ENCODE results near the gene PRKN.

Gene PRKN

DNA sequence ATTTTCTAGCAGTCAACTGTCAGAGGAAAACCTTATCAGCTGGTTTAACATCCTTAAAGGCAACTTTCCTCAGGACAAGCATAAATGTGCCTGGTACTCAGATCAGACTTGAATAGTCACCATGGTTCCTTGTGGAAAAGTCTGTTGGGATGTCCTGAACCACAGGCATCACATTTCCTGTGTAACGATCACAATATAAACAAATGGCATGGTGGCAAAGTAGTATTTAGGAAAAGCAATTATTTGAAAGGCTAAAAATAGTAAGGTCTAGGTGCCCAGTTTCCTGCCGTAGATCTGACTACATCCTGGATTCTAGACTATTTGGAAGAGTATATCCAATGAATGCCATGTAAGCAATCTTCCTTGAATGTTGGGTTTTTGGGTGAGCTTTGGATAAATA is 1181.8 kb downstream of the PRKN start:
- POLR2A ChIA-PET = no interaction called here
- no peak overlapping the region for H3K27ac ChIP-seq (ENCODE audit: extremely low read depth, low read depth, low read length)
- no peaks in the 10 kb centered on the region for H3K36me3 ChIP-seq (ENCODE audit: control insufficient read depth in 2 of 2, insufficient read depth in 1 of 2, low read length in 2 of 2)
- TF ChIP-seq ZNF391 (tag by site-specific recombination; IDR thresholded peaks at IDR 0.05; ENCODE audit: borderline replicate concordance, low read depth) = no peak
- TF ChIP-seq ZNF561 (tag by site-specific recombination; IDR thresholded peaks at IDR 0.05; ENCODE audit: borderline replicate concordance) = no peak
- no peak for TF ChIP-seq ZNF214 (tag by site-specific recombination; IDR thresholded peaks at IDR 0.05; ENCODE audit: borderline replicate concordance)
- TF ChIP-seq, protein P1, sequence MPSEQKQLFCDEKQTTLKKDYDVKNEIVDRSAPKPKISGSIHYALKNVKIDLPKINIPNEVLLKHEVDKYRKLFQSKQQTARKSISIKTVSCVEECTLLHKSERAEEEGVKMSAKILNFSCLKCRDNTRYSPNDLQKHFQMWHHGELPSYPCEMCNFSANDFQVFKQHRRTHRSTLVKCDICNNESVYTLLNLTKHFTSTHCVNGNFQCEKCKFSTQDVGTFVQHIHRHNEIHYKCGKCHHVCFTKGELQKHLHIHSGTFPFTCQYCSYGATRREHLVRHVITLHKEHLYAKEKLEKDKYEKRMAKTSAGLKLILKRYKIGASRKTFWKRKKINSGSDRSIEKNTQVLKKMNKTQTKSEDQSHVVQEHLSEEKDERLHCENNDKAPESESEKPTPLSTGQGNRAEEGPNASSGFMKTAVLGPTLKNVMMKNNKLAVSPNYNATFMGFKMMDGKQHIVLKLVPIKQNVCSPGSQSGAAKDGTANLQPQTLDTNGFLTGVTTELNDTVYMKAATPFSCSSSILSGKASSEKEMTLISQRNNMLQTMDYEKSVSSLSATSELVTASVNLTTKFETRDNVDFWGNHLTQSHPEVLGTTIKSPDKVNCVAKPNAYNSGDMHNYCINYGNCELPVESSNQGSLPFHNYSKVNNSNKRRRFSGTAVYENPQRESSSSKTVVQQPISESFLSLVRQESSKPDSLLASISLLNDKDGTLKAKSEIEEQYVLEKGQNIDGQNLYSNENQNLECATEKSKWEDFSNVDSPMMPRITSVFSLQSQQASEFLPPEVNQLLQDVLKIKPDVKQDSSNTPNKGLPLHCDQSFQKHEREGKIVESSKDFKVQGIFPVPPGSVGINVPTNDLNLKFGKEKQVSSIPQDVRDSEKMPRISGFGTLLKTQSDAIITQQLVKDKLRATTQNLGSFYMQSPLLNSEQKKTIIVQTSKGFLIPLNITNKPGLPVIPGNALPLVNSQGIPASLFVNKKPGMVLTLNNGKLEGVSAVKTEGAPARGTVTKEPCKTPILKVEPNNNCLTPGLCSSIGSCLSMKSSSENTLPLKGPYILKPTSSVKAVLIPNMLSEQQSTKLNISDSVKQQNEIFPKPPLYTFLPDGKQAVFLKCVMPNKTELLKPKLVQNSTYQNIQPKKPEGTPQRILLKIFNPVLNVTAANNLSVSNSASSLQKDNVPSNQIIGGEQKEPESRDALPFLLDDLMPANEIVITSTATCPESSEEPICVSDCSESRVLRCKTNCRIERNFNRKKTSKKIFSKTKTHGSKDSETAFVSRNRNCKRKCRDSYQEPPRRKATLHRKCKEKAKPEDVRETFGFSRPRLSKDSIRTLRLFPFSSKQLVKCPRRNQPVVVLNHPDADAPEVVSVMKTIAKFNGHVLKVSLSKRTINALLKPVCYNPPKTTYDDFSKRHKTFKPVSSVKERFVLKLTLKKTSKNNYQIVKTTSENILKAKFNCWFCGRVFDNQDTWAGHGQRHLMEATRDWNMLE (tag by site-specific recombination; conservative IDR thresholded peaks at IDR 0.05; ENCODE audit: low read depth) = no peak
- TF ChIP-seq ZNF133 (tag by site-specific recombination; IDR thresholded peaks at IDR 0.05) = no peak
- no peak for TF ChIP-seq EGR2 (tag by site-specific recombination; IDR thresholded peaks at IDR 0.05; ENCODE audit: low read depth)
- no peak for TF ChIP-seq ZNF274 (IDR thresholded peaks at IDR 0.05; ENCODE audit: low read length)
- TF ChIP-seq ZNF274 (tag by site-specific recombination; IDR thresholded peaks at IDR 0.05; ENCODE audit: borderline replicate concordance) = no peak
- TF ChIP-seq ZNF366 (tag by site-specific recombination; conservative IDR thresholded peaks at IDR 0.05) = no peak
- no peak for TF ChIP-seq MZF1 (tag by site-specific recombination; IDR thresholded peaks at IDR 0.05; ENCODE audit: borderline replicate concordance)
- no peak for TF ChIP-seq ZNF621 (tag by site-specific recombination; IDR thresholded peaks at IDR 0.05)
- TF ChIP-seq ZNF16 (tag by site-specific recombination; IDR thresholded peaks at IDR 0.05; ENCODE audit: low read depth) = no peak
- no peak for TF ChIP-seq ZNF140 (tag by site-specific recombination; IDR thresholded peaks at IDR 0.05)
- TF ChIP-seq ZNF324 (tag by site-specific recombination; IDR thresholded peaks at IDR 0.05) = no peak
- TF ChIP-seq, protein P2, sequence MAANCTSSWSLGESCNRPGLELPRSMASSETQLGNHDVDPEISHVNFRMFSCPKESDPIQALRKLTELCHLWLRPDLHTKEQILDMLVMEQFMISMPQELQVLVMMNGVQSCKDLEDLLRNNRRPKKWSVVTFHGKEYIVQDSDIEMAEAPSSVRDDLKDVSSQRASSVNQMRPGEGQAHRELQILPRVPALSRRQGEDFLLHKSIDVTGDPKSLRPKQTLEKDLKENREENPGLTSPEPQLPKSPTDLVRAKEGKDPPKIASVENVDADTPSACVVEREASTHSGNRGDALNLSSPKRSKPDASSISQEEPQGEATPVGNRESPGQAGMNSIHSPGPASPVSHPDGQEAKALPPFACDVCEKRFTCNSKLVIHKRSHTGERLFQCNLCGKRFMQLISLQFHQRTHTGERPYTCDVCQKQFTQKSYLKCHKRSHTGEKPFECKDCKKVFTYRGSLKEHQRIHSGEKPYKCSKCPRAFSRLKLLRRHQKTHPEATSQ (tag by site-specific recombination; IDR thresholded peaks at IDR 0.05) = no peak
- TF ChIP-seq MYNN (tag by site-specific recombination; IDR thresholded peaks at IDR 0.05; ENCODE audit: borderline replicate concordance) = no peak
- no peak for TF ChIP-seq ZNF112 (tag by site-specific recombination; IDR thresholded peaks at IDR 0.05)
- TF ChIP-seq ZNF341 (tag by site-specific recombination; IDR thresholded peaks at IDR 0.05; ENCODE audit: low read depth) = no peak
- TF ChIP-seq, protein P3, sequence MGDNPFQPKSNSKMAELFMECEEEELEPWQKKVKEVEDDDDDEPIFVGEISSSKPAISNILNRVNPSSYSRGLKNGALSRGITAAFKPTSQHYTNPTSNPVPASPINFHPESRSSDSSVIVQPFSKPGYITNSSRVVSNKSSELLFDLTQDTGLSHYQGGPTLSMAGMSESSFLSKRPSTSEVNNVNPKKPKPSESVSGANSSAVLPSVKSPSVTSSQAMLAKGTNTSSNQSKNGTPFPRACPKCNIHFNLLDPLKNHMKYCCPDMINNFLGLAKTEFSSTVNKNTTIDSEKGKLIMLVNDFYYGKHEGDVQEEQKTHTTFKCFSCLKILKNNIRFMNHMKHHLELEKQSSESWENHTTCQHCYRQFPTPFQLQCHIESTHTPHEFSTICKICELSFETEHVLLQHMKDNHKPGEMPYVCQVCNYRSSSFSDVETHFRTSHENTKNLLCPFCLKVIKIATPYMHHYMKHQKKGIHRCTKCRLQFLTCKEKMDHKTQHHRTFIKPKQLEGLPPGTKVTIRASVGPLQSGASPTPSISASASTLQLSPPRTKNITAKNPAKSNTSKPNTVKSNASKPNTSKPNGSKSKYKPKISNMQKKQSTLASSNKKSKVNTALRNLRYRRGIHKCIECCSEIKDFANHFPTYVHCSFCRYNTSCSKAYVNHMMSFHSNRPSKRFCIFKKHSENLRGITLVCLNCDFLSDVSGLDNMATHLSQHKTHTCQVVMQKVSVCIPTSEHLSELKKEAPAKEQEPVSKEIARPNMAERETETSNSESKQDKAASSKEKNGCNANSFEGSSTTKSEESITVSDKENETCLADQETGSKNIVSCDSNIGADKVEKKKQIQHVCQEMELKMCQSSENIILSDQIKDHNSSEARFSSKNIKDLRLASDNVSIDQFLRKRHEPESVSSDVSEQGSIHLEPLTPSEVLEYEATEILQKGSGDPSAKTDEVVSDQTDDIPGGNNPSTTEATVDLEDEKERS (tag by site-specific recombination; IDR thresholded peaks at IDR 0.05) = no peak
- CTCF ChIA-PET = interaction anchor here (0.5 to 1.4 kb wide), 2 partner anchors 13 to 127 kb away, joined by 3 to 6 read pairs; no protein-coding TSS in a partner anchor
- H3K4me1 ChIP-seq (ENCODE audit: control insufficient read depth, insufficient read depth, low read length) = no peaks in the 10 kb centered on the region
- no peak overlapping the region for H3K4me3 ChIP-seq (ENCODE audit: low read depth, low read length)
- no peaks in the 10 kb centered on the region for H3K9me3 ChIP-seq (ENCODE audit: control insufficient read depth, insufficient read depth, low read depth, low read length)
